ENCODE results near the gene SDCBP2.

SDCBP2 gene

DNA sequence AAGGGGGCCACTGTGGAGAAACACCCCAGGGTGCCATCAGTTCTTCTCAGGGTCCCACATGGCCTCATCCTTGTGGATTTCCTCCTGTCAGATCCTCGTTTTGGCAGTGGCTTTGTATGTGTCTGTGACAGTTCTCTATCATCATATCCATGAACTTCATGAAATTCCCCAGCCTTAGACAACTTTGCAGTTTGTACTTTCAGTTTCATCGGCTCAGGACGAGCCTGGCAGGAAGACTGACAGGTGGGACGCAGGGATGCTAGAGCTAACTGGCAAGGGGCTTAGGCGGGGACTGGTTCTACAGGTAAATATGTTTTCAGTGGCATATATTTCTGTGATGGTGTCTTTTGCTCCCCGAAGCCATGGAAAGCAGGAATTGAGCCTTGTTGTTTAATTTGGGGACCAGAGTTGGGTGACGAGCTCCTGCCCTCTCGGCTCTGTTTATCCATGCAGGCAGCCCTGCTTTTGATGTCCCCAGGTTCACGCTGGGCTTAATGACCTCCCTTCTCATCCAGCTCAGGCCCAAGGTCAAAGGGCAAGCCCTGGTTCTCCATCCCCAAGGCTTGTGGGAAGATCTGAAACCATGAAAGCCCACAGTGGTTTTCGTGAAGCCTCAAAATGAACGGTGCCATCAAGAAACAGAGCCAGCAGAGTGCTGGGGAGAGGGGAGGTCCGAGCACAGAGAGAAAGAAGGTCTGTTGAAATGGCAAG is 11.2 kb downstream of the SDCBP2 start:
- FAIRE-seq (no peak), DNase-seq (ENCODE audit: insufficient read length, low spot score) (no peak)
- TF ChIP-seq CTCF (IDR thresholded peaks at IDR 0.05; ENCODE audit: insufficient read depth, missing control alignments), result no peak

- TF ChIP-seq CTCF (IDR thresholded peaks at IDR 0.05; ENCODE audit: insufficient read depth, missing control alignments), result no peak
- FAIRE-seq, result no peak
- no peak for DNase-seq (ENCODE audit: insufficient read length, low spot score)
These were observed 13.1 kb downstream of the SDCBP2 start for GRCh38 chr20:1315804-1316203.

- DNase-seq (ENCODE audit: insufficient read length, low spot score), result peak; percentile 69
- peak; percentile 91 for TF ChIP-seq CTCF (IDR thresholded peaks at IDR 0.05; ENCODE audit: insufficient read depth, missing control alignments)
- FAIRE-seq, result no peak
These were observed 15.5 kb downstream of the SDCBP2 start for GRCh38 chr20:1313236-1313964.

DNA sequence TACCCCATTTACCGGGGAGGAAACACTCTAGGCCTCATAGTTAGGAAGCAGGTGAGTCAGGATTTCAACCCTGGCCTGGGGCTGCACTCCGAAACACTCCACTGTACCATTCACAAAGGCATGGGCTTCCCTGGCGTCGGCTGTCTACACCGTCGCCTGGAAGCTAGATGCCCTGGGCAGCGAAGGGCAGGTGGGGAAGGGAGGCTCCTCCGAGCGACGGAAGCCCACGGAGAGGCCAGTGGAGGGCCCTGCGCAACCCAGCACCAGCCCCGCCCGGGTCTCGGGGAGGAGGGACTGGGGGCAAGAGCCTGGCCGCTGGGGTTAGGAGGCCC is 16.1 kb downstream of the SDCBP2 start:
- no peak for TF ChIP-seq CTCF (IDR thresholded peaks at IDR 0.05; ENCODE audit: insufficient read depth, missing control alignments)
- FAIRE-seq (no peak), DNase-seq (ENCODE audit: insufficient read length, low spot score) (no peak)

DNA sequence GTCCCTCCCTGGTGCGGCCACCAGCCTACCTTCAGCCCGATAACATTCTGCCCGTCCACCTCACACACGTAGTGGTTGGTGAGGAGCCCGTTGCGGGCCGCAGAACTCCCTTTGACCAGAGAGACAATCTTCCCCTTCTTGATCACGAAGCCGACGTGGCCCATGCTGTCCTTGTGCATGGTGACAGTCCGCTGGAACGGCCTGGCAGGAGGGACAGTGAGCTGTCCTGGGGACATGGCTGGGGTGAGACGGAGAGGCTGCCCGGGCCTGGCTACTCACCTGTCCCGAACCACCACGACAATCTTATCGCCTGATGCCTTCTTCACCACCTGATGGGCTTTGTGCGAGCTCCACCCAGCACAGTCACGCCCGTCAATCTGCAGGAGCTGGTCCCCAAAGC is 16.6 kb downstream of the SDCBP2 start:
- no peak for DNase-seq (ENCODE audit: insufficient read length, low spot score)
- TF ChIP-seq CTCF (IDR thresholded peaks at IDR 0.05; ENCODE audit: insufficient read depth, missing control alignments), result no peak
- FAIRE-seq, result no peak

GRCh38 chr20:1310506-1311190 is 18.3 kb downstream of the SDCBP2 start:
- FAIRE-seq, result no peak
- no peak for DNase-seq (ENCODE audit: insufficient read length, low spot score)
- no peak for TF ChIP-seq CTCF (IDR thresholded peaks at IDR 0.05; ENCODE audit: insufficient read depth, missing control alignments)

DNA sequence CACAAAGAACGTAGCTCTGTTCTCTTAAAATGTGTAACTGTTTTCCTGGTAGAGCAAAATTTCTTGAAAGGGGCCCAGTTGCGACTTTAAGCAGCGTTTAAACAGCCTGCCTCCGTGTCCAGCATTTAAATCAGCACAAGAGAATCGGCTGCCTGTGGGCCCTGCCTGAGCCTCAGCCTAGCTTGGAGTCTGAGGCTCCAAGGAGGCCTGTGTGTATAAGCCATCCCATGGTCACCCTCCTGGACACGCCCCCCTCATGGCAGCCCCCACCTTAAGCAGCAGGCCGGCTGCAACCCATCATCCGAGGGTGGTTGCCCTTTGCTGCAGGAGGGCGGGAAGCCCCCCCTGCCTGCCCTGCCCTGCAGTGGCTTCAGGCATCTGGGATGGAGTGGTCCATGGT is 18.9 kb downstream of the SDCBP2 start:
- no peak for FAIRE-seq
- no peak for TF ChIP-seq CTCF (IDR thresholded peaks at IDR 0.05; ENCODE audit: insufficient read depth, missing control alignments)
- no peak for DNase-seq (ENCODE audit: insufficient read length, low spot score)
